Measurements from ENCODE around the gene RABL2A.
"Not testable (repeated sequence)": the region's sequence is repeated elsewhere in the genome, so short reads cannot be mapped to it uniquely, and the experiment has no call there.

DNA sequence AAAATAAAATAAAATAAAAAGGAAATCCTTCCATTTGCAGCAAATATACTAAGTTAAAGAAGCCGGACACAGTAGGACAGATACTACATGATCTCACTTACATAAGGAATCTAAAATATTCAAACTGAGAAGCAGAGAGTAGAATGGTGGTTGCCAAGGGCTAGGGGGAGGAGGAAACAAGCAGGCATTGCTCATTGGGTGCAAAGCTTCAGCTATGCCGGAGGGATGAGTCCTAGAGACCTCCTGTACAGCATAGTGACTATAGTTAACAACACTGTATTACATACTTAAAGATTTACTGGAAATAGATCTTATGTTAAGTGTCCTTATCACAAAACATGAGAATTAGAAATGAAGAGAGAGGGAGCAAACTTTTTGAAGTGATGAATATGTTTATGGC lies 19.2 kb downstream of the RABL2A start:
- TF ChIP-seq, protein P1, sequence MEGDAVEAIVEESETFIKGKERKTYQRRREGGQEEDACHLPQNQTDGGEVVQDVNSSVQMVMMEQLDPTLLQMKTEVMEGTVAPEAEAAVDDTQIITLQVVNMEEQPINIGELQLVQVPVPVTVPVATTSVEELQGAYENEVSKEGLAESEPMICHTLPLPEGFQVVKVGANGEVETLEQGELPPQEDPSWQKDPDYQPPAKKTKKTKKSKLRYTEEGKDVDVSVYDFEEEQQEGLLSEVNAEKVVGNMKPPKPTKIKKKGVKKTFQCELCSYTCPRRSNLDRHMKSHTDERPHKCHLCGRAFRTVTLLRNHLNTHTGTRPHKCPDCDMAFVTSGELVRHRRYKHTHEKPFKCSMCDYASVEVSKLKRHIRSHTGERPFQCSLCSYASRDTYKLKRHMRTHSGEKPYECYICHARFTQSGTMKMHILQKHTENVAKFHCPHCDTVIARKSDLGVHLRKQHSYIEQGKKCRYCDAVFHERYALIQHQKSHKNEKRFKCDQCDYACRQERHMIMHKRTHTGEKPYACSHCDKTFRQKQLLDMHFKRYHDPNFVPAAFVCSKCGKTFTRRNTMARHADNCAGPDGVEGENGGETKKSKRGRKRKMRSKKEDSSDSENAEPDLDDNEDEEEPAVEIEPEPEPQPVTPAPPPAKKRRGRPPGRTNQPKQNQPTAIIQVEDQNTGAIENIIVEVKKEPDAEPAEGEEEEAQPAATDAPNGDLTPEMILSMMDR (IDR thresholded peaks at IDR 0.05), result not testable (repeated sequence)
- not testable (repeated sequence) for TF ChIP-seq EZH2 (IDR thresholded peaks at IDR 0.05)
